Loucy (cell line): Measurements from ENCODE around the gene MYL10.

Experiments used
- H2AFZ ChIP-seq: fragments of 200-600 bp; sonication (generic); 2 replicates; pipeline ENCODE4 v1.6.0; 2016; ENCODE audit warnings: antibody characterized with exemption, mild to moderate bottlenecking, low read length, moderate library complexity
- H3F3A ChIP-seq: fragments of 200-600 bp; 2 replicates; pipeline ENCODE4 v1.6.0; 2016; ENCODE audit warnings: antibody characterized with exemption, low read depth, mild to moderate bottlenecking
- H3K27me3 ChIP-seq: fragments of 200-600 bp; sonication (generic); 2 replicates; pipeline ENCODE4 v1.6.1; 2014; ENCODE audit warnings: low read length, mild to moderate bottlenecking; ENCODE audit not compliant: insufficient read depth, poor library complexity, severe bottlenecking
- H3K36me3 ChIP-seq: fragments of 200-600 bp; sonication (generic); 2 replicates; pipeline ENCODE4 v1.6.1; 2016; ENCODE audit warnings: low read length; ENCODE audit not compliant: insufficient read depth
- H3K4me1 ChIP-seq: fragments of 200-600 bp; sonication (generic); 2 replicates; pipeline ENCODE4 v1.5.1; 2014; ENCODE audit warnings: low read length, mild to moderate bottlenecking; ENCODE audit not compliant: insufficient read depth, poor library complexity, severe bottlenecking
- H3K4me2 ChIP-seq: fragments of 200-600 bp; sonication (generic); 2 replicates; pipeline ENCODE4 v1.6.0; 2014; ENCODE audit warnings: antibody characterized with exemption, low read length, low read depth, mild to moderate bottlenecking; ENCODE audit not compliant: poor library complexity, severe bottlenecking
- H3K4me3 ChIP-seq: fragments of 200-600 bp; sonication (generic); 2 replicates; pipeline ENCODE4 v1.5.1; 2014; ENCODE audit warnings: low read length, mild to moderate bottlenecking, mixed read lengths; ENCODE audit not compliant: poor library complexity, severe bottlenecking
- H3K79me2 ChIP-seq: fragments of 200-600 bp; sonication (generic); 2 replicates; pipeline ENCODE4 v1.6.1; 2014; ENCODE audit warnings: low read length; ENCODE audit not compliant: insufficient read depth
- H3K9ac ChIP-seq: fragments of 200-600 bp; sonication (generic); 2 replicates; pipeline ENCODE4 v1.6.0; 2014; ENCODE audit warnings: mild to moderate bottlenecking, low read depth, low read length, moderate library complexity; ENCODE audit not compliant: poor library complexity, severe bottlenecking
- H3K9me2 ChIP-seq: fragments of 200-600 bp; sonication (generic); replicated peaks from 2 replicates; pipeline ENCODE4 v1.6.1; 2016; ENCODE audit warnings: low read depth, low read length, mixed read lengths
- H3K9me3 ChIP-seq: fragments of 200-600 bp; sonication (generic); 2 replicates; pipeline ENCODE4 v1.6.1; 2014; ENCODE audit warnings: mild to moderate bottlenecking, antibody characterized with exemption, low read length, low read depth; ENCODE audit not compliant: insufficient read depth
- H4K20me1 ChIP-seq: fragments of 200-600 bp; sonication (generic); 2 replicates; pipeline ENCODE4 v1.6.0; 2014; ENCODE audit warnings: antibody characterized with exemption, low read length, mild to moderate bottlenecking; ENCODE audit not compliant: insufficient read depth, poor library complexity, severe bottlenecking
- EZH2phosphoT487 ChIP-seq: fragments of 200-600 bp; IDR thresholded peaks from 2 replicates; pipeline ENCODE4 v1.6.1; 2018; ENCODE audit warnings: antibody characterized with exemption, mild to moderate bottlenecking, moderate library complexity, borderline replicate concordance
- TF ChIP-seq, protein P1 (sequence below): fragments of 200-600 bp; sonication (generic); conservative IDR thresholded peaks from 2 replicates; pipeline ENCODE4 v1.5.1; 2014; ENCODE audit warnings: mild to moderate bottlenecking, antibody characterized with exemption, low read length

Gene MYL10

DNA sequence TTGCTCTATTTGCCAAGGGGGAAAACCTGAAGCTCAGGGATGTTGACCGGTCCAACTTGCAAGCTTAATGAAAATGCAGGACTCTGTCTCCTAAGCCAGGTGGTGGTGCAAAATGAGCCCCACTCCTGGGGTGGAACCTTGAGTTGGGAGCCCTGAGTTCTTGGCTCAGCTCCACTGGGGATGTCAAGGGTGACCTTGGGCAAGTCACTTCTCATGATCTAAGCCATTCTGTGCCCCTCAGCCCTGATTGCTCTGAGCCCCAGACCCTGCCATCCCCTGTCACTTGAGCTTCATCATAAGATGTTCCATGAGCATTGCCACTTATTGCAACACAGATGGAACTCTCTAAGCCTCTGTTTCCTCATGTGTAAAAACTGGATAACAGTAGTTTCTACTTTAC lies 33.9 kb downstream of the MYL10 start:
- TF ChIP-seq, protein P1, sequence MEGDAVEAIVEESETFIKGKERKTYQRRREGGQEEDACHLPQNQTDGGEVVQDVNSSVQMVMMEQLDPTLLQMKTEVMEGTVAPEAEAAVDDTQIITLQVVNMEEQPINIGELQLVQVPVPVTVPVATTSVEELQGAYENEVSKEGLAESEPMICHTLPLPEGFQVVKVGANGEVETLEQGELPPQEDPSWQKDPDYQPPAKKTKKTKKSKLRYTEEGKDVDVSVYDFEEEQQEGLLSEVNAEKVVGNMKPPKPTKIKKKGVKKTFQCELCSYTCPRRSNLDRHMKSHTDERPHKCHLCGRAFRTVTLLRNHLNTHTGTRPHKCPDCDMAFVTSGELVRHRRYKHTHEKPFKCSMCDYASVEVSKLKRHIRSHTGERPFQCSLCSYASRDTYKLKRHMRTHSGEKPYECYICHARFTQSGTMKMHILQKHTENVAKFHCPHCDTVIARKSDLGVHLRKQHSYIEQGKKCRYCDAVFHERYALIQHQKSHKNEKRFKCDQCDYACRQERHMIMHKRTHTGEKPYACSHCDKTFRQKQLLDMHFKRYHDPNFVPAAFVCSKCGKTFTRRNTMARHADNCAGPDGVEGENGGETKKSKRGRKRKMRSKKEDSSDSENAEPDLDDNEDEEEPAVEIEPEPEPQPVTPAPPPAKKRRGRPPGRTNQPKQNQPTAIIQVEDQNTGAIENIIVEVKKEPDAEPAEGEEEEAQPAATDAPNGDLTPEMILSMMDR = no peak
- no peak for TF ChIP-seq EZH2phosphoT487
- Histone ChIP-seq H3K9me3 (no peaks in the 10 kb centered on the region), H3K27me3 (no peaks in the 10 kb centered on the region)

DNA sequence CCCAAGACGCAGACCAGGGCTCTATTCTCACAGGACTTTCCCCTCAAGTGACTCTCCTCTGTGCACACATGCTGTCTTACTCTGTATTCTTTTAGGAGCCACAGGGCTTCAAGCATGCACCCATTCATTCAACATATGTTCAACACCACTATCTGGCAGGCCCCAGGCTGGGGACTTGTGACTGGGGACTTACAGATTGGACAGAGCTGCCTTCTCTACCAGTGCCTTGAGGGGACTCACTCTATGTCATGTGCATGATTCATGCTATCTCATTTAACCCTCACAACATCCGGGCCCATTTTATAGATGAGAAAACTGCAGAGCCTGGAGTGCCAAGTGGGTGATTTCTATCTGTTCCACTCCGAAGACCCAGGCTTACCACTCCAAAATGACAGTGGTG lies 34.3 kb downstream of the MYL10 start:
- Histone ChIP-seq H3F3A (no peaks in the 10 kb centered on the region), H3K27me3 (no peaks in the 10 kb centered on the region), H3K9ac (no peak overlapping the region), H3K4me2 (no peak overlapping the region), H3K9me2 (no peaks in the 10 kb centered on the region), H3K4me3 (no peak overlapping the region), H3K4me1 (no peaks in the 10 kb centered on the region), H3K9me3 (no peaks in the 10 kb centered on the region), H3K79me2 (no peaks in the 10 kb centered on the region), H3K36me3 (no peaks in the 10 kb centered on the region), H2AFZ (no peak overlapping the region), H4K20me1 (no peaks in the 10 kb centered on the region)
- TF ChIP-seq EZH2phosphoT487 = no peak
- TF ChIP-seq, protein P1 = no peak

More for the DNA sequence above, 33.9 kb downstream of the MYL10 start:
- H3K9me2 ChIP-seq = no peaks in the 10 kb centered on the region
- H2AFZ ChIP-seq = no peak overlapping the region
- no peaks in the 10 kb centered on the region for H3K36me3 ChIP-seq
- no peak overlapping the region for H3K4me3 ChIP-seq
- no peaks in the 10 kb centered on the region for H3K79me2 ChIP-seq
- no peaks in the 10 kb centered on the region for H4K20me1 ChIP-seq
- H3K4me2 ChIP-seq = no peak overlapping the region
- no peaks in the 10 kb centered on the region for H3F3A ChIP-seq
- H3K4me1 ChIP-seq = no peaks in the 10 kb centered on the region
- no peak overlapping the region for H3K9ac ChIP-seq

DNA sequence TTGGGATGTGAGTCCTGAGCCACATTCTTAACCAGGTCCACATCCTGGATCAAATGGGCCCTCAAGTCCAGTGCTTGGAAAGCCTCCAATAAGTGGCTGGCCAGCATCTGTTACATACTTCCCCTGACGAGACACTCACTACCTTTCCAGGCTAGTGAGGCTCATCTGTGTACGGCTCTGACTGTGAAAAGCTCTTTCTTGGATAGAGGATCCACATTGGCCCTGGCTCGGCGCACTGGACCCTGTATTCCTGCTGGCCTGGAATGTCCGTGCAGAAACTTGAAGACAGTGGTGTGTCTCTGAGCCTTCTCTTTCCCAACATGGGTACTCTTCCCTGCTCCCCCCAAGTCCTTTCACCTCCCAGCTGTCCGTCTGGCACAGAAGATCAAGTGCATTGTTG lies 35.5 kb downstream of the MYL10 start:
- Histone ChIP-seq H3K4me1 (no peaks in the 10 kb centered on the region), H3K4me2 (no peak overlapping the region), H3F3A (no peaks in the 10 kb centered on the region), H3K9me3 (no peaks in the 10 kb centered on the region), H3K27me3 (no peaks in the 10 kb centered on the region), H3K9ac (no peak overlapping the region), H3K4me3 (no peak overlapping the region), H3K9me2 (no peaks in the 10 kb centered on the region), H2AFZ (no peak overlapping the region), H4K20me1 (no peaks in the 10 kb centered on the region), H3K36me3 (no peaks in the 10 kb centered on the region), H3K79me2 (no peaks in the 10 kb centered on the region)
- TF ChIP-seq, protein P1 = no peak
- no peak for TF ChIP-seq EZH2phosphoT487
